MV-4-11 (cell line): ENCODE results near the gene TMEM95.
"Not testable (repeated sequence)": the region's sequence is repeated elsewhere in the genome, so short reads cannot be mapped to it uniquely, and the experiment has no call there.

Experiments used
- DNase-seq: peaks from one replicate; lab custom pipeline; 2025; lab: John Stamatoyannopoulos, UW

The TMEM95 gene

DNA sequence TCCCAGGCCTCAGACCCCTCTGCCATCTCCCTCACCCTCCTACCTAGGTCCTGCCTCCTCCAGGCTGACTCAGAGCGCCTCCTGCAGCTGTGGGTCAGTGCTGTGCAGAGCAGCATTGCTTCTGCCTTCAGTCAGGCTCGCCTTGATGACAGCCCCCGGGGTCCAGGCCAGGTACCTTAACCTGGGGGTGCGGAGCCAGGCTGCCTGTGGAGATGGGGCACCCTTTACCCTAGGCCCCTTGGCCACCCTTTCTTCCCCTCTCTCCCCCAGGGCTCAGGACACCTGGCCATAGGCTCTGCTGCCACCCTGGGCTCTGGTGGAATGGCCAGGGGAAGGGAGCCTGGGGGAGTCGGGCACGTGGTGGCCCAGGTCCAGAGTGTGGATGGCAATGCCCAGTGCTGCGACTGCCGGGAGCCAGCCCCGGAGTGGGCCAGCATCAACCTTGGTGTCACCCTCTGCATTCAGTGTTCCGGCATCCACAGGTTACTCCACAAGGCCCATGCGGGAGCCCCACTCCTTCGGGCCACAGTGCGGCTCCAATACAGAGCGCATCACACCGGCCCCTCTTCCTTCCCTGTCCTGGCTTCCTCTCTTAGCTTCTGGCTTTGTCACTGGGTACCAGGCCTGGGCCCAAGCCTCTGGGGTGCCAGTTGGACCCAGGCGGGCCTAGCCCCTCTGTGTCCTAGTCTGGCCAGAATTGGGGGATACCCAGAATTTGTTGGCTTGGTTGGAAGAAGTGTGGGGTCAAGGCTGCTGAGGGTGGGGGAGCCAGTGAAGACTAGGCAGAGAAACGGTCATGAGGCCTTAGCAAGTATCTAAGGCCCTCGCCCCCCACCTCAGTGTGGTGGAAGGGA lies 8.0 kb upstream of the TMEM95 start:
- DNase-seq: no peak

DNA sequence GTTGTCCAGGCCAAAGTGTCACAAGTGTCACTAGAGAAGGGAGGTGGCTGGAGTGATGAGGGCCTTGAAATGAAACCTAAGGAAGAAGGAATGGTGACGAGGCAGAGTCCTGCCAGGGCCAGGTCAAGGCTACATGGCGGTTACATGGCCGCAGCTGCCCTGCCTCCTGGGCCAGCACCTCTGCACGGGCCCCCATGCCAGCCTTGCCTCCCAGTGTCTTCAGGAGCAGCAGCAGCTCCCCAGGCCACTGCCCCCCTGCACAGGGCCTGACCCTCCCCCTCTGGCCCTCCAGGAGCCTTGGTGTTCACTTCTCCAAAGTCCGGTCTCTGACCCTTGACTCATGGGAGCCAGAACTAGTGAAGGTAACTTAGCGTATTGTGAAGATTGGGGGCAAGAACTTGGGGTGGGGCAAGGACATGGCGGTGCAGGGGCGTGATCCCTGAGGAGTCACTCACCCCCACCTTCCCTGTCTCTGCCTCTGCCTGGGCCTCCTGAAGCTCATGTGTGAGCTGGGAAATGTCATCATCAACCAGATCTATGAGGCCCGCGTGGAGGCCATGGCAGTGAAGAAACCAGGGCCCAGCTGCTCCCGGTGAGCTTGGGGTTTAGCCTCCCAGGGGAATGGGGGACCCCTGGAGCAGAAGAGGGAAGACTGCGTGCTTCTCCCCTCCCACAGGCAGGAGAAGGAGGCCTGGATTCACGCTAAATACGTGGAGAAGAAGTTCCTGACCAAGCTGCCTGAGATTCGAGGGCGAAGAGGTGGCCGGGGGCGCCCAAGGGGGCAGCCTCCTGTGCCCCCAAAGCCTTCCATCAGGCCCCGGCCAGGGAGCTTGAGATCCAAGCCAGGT lies 7.1 kb upstream of the TMEM95 start:
- DNase-seq: no peak

GRCh38 chr17:7348478-7349242 lies 6.3 kb upstream of the TMEM95 start:
- no peak for DNase-seq

DNA sequence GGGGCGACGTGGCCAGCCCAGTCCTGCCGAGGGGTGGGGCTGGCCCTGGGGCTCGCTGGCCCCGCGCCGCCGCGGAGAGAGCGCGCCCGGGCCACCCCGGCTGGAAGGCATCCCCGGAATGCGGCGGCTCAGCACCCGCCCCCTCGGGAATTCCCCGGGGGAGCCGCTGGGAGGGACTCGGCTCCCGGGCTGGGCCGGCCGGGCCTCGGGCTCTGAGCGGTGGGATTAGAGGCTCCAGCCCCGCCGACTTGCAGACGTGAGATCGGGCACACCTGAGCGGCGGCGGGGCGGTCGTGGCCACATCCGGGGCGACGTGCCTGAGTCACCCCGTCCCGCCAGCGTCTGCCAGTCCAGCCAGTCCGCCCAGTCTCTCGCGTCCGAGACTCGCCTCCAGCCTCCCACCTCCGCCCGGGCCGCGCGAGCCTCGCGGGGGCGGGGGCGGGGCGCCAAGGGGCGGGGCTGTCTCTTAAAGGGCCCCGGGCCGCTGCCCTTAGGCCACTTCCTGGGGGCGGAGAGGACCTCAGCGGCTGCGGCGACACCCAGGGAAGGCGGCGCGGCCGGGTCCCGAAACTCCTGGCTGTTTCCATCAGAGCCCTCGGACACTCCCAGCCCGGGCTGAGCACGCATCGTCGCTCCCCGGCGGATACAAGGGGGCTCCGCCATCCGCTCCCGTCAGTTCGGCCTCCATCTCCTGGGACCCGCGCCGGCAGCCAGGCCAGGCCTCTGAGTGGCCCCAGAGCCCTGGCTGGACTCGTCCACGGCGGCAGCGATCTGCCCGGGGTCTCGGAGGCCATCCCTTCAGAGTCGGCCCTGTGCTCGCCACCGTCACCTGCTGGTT lies 3.1 kb upstream of the TMEM95 start, which contains the start of gene KCTD11:
Gene KCTD11 (plus strand): TSS at position 498 of the 838 bp plus-strand sequence.
- DNase-seq: peak; percentile 68

GRCh38 chr17:7352503-7352889 lies 2.5 kb upstream of the TMEM95 start:
- DNase-seq: no peak

DNA sequence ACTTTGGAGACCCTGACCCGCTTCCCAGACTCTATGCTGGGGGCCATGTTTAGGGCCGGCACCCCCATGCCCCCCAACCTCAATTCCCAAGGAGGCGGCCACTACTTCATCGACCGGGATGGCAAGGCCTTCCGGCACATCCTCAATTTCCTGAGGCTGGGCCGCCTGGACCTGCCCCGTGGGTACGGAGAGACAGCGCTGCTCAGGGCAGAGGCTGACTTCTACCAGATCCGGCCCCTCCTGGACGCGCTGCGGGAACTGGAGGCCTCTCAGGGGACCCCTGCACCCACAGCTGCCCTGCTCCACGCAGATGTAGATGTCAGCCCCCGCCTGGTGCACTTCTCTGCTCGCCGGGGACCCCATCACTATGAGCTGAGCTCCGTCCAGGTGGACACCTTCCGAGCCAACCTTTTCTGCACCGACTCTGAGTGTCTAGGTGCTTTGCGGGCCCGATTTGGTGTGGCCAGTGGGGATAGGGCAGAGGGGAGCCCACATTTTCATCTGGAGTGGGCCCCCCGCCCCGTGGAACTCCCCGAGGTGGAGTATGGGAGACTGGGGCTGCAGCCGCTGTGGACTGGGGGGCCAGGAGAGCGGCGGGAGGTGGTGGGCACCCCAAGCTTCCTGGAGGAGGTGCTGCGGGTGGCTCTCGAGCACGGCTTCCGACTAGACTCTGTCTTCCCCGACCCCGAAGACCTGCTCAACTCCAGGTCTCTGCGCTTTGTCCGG lies 1.9 kb upstream of the TMEM95 start:
- no peak for DNase-seq

GRCh38 chr17:7354262-7354843 lies 603 bp upstream of the TMEM95 start:
- no peak for DNase-seq

- DNase-seq: no peak
Measured at GRCh38 chr17:7355573-7355972, 617 bp downstream of the TMEM95 start.

- peak; percentile 69 for DNase-seq
Measured at GRCh38 chr17:7356072-7356549, 1.2 kb downstream of the TMEM95 start.

DNA sequence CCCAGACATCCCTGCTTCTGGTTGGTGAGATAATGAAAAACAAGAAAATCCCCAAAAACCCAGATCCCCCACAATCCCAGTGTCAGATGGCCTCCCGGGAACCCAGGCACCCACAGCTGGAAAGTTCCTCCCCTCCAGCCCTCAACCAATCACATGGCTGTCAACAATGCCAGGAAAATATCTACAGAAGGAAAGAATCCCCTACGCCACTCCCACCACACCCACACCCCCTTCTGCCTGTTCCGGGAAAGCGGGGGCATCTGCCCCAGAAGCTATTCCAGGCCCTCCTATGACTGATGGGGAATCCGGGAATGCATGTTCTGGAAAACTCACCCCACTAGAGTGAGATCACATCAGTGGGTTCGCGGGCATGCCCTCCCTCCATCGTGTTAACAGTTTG lies 1.8 kb downstream of the TMEM95 start:
- no peak for DNase-seq

DNA sequence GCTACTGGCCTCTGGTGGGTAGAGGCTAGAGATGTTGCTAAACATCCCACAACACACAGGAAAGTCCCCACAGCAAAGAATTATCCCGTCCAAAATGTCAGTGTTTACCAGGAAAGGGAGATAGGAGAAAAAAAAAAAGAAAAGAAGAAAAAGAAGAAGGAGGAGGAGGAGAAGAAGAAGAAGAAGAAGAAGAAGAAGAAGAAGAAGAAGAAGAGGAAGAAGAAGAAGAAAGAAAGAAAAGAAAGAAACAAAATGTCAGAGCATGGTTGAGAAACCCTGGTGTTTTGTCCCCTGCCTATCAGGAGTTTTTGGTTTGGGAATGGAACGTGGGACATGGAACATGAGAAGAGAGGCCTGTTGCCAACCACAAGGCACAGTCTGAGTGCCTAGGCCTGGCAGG lies 2.4 kb downstream of the TMEM95 start:
- no peak for DNase-seq

- DNase-seq: no peak
Measured at GRCh38 chr17:7361906-7362305, 7.0 kb downstream of the TMEM95 start.

GRCh38 chr17:7363311-7363710 lies 8.4 kb downstream of the TMEM95 start:
- DNase-seq: no peak

GRCh38 chr17:7365963-7366362 lies 11.0 kb downstream of the TMEM95 start:
- not testable (repeated sequence) for DNase-seq

DNA sequence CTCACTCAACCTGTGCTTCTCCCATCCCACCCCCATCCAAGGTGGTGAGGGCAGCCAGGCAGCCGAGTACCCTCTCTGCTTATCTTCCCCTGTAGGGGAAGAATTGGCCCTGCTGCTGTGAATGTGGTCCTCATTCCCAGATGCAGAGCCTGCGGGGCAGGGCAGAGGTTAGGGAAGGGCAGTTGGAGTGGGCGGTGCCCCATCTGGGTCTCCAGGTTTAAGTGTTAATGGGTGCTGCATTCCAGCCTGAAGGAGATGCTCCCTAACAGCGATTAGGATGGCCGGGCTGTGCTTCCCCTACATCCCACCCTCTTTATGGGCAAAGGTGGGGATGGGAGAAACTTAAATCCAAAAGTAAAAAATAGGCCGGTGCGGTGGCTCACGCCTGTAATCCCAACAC lies 12.1 kb downstream of the TMEM95 start:
- DNase-seq: no peak

DNA sequence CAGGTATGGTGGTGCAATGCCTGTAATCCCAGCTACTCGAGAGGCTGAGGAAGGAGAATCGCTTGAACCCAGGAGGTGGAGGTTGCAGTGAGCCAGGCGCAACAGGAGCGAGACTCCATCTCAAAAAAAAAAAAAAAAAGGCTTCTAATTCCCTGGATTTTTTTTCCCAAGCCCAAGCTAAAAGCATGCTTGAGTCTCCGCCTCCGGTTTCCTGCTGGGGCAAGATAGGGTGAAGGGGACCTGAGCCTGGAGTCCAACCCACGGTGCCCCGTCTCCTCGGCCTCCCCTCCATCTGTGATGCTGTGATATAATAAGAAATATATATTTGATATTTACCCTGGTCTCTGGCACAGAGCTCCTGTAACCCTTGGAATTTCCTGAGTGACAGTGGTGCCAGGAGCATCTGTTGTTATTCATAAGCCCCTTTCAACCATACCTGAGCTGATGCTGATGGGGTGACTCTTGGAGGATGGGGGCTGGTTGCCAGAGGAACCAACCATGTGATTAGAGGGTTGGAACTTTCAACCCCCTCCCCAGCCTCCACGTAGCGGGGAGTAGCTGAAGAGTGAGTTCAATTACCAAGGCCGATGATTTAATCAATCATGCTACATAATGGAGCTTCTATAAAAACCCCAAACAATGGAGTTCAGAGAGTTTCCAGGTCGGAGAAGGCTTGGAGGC lies 13.1 kb downstream of the TMEM95 start:
- no peak for DNase-seq

- not testable (repeated sequence) for DNase-seq
Measured at GRCh38 chr17:7368599-7368994, 13.6 kb downstream of the TMEM95 start.

GRCh38 chr17:7369825-7370224 lies 14.9 kb downstream of the TMEM95 start:
- no peak for DNase-seq

- no peak for DNase-seq
Measured at GRCh38 chr17:7370853-7371252, 15.9 kb downstream of the TMEM95 start.

GRCh38 chr17:7374353-7374752 lies 19.4 kb downstream of the TMEM95 start:
- no peak for DNase-seq
